NCI-H2029 (cell line): ENCODE results near the gene TUT7.

Experiments
- DNase-seq: peaks from one replicate; lab custom pipeline; 2025; lab: John Stamatoyannopoulos, UW

The TUT7 gene

GRCh38 chr9:86252870-86253269, 101.3 kb downstream of the TUT7 start:
- DNase-seq: no peak

DNA sequence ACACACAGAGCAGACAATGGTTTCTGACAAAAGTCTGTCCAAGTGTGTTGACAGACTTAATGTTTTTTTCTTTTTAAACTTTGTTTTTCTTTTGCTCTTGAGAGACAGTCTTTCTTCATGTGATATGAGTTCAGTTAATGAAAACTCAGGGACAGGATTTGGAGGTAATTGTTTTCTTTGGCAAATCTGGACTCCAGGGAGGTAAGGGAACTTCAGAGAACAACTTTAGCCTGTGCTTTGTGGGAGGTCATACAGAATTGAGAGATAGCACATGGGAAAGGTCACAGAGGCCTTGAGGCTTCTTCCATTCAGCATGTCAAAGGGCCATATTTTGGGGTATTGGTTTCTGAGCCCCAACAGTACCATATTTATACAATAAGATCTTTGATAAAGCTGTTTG, 104.1 kb downstream of the TUT7 start:
- DNase-seq: no peak

GRCh38 chr9:86248746-86249145, 105.5 kb downstream of the TUT7 start:
- no peak for DNase-seq

- DNase-seq: no peak
Measured at GRCh38 chr9:86246752-86247161, 107.5 kb downstream of the TUT7 start.

DNA sequence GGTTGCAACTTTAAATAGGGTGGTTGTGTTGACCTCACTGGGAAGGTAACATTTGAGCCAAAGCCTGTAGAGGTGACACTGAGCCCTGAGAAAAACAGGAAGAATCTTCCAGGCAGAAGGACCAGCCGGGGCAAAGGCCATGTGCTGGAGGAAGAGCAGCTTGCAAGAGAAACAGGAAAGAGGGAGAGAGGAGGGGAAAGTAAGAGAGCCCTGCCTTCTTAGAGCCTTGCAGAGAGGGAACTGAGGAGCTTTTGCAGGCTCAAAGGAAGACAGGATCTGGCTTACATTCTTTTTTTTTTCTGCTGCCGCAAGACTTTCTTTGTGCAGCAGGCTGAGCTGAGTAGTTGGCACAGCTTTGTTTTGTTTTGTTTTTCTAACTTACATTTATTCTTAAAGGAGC, 112.1 kb downstream of the TUT7 start:
- no peak for DNase-seq

- DNase-seq: no peak
Measured at GRCh38 chr9:86241216-86241615, 113.0 kb downstream of the TUT7 start.

DNA sequence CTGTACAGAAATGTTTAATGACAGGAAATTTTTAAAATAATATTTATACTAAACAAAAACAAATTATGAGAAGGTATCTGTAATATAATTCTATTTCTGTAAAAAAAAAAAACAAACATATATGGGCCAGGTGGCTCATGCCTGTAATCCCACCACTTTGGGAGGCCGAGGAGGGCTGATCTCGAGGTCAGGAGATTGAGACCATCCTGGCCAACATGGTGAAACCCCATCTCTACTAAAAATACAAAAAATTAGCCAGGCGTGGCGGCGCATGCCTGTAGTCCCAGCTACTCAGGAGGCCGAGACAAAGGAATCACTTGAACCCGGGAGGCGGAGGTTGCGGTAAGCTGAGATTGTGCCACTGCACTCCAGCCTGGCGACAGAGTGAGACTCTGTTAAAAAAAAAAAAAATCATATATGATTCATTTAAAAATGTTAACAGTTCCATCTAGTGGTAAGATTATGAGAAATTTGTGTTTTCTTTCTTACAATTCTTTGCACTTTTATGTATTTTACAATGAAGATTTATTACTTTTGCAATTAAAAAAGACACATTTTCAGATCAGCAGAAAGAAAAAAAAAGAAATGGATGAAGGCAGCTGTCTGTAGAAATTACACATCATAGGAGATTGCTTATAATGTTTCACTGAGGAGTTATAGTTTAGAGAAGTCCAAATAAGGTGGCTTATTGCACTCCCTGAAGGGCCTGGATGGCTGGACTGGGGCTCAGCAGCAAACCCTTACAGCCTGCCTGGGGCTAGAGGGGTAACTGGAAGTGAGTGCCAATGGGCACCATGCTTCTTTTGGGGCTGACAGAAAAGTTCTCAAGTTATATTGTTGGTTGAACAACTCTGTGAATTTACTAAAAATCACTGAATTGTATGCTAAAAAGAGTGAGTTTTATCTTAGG, 115.1 kb downstream of the TUT7 start:
- no peak for DNase-seq
